ENCODE results near the gene SGCD. TPM values are rescaled to one million over a fixed set of nuclear protein-coding genes. Genes with fewer than 3 reads are reported as not detected.

Gene SGCD
- total RNA-seq, 2 experiments from 2014 or later, result not detected

DNA sequence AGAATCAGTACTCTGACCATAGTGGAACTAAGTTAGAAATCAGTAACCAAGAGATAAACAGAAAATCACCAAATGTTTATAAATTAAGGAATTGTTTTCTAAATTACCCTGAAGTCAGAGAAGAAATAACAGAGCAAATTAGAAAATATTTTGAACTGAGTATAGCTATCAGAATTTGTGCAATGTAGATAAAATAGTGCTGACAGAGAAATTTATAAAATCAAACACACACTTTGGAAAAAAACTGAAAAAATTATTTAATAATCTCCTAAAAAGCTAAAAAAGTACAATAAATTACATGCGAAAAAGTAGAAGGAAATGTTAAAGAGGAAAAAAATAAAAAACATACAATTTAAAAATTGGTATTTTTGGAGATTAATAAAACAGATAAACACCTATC, 486.0 kb downstream of the SGCD start:
- H3K4me2 ChIP-seq (ENCODE audit: low read length), result no peak overlapping the region
- H3K79me2 ChIP-seq (ENCODE audit: insufficient read depth, low read depth, low read length), result no peaks in the 10 kb centered on the region
- intact Hi-C loops (cut with micrococcal nuclease; ENCODE audit: unreplicated experiment), result no loop called here
- DNase-seq (ENCODE audit: low spot score), result no peak
- ChIA-PET POLR2A (interaction anchor here (0.5 kb wide), 1 partner anchor 304 kb away, joined by 3 read pairs; no protein-coding TSS in a partner anchor), CTCF (ENCODE audit: unreplicated experiment) (no interaction called here)
- no peaks in the 10 kb centered on the region for H4K20me1 ChIP-seq (ENCODE audit: insufficient read depth, low read length)
- no peak overlapping the region for H2AFZ ChIP-seq (ENCODE audit: low read length)
- no peak for TF ChIP-seq EZH2phosphoT487 (IDR thresholded peaks at IDR 0.05; ENCODE audit: borderline replicate concordance, low read depth, low read length)
- TF ChIP-seq, protein P1, sequence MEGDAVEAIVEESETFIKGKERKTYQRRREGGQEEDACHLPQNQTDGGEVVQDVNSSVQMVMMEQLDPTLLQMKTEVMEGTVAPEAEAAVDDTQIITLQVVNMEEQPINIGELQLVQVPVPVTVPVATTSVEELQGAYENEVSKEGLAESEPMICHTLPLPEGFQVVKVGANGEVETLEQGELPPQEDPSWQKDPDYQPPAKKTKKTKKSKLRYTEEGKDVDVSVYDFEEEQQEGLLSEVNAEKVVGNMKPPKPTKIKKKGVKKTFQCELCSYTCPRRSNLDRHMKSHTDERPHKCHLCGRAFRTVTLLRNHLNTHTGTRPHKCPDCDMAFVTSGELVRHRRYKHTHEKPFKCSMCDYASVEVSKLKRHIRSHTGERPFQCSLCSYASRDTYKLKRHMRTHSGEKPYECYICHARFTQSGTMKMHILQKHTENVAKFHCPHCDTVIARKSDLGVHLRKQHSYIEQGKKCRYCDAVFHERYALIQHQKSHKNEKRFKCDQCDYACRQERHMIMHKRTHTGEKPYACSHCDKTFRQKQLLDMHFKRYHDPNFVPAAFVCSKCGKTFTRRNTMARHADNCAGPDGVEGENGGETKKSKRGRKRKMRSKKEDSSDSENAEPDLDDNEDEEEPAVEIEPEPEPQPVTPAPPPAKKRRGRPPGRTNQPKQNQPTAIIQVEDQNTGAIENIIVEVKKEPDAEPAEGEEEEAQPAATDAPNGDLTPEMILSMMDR (conservative IDR thresholded peaks at IDR 0.05; ENCODE audit: low read length), result no peak
- BruUV-seq (replicated peaks), result no TSS peak
- no peaks in the 10 kb centered on the region for H3K9me3 ChIP-seq (ENCODE audit: low read length)
- no peaks in the 10 kb centered on the region for H3K9me2 ChIP-seq (ENCODE audit: insufficient read depth, low read length)
- H3K4me3 ChIP-seq (ENCODE audit: low read depth, low read length, poor library complexity, severe bottlenecking), result no peak overlapping the region
- H3K4me1 ChIP-seq (ENCODE audit: insufficient read depth, low read length, poor library complexity, severe bottlenecking), result peaks cover 11% of the 10 kb centered on the region
- no peaks in the 10 kb centered on the region; the same call in 1 of the 2 replicates for H3K36me3 ChIP-seq (ENCODE audit: insufficient read depth, low read length)
- no peak overlapping the region for H3K27ac ChIP-seq (ENCODE audit: low read depth, low read length, poor library complexity, severe bottlenecking)

DNA sequence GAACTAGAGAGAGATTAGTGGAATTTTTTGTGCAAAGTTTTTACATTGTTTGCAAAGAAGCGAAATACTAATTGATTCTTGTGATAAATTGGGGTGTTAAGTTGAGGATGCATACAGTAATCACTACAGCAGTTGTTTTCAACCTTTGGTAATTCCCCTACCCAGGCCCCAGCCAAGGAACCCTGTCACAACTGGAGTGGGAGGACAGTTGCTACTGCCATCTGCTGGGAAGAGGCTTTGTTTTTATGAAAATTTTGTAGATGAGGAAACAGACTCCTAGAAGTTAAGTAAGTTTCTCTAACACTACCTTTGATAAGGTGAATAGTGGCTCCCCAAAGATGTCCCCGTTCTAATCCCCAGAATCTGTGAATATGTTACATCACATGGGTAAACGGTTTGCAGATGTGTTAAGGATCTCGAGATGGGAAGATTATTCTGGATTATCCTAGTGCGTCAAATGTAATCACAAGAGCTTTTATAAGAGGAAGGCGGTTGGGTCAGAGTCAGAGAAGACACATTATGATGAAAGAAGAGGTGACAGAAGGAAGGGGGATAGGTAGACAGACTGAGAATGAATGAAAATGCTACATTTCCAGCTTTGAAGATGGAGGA, 489.1 kb downstream of the SGCD start:
- no peak for TF ChIP-seq EZH2phosphoT487 (IDR thresholded peaks at IDR 0.05; ENCODE audit: borderline replicate concordance, low read depth, low read length)
- TF ChIP-seq, protein P1 (conservative IDR thresholded peaks at IDR 0.05; ENCODE audit: low read length), result peak; percentile 88
- Histone ChIP-seq H3K36me3 (ENCODE audit: insufficient read depth, low read length) (no peaks in the 10 kb centered on the region; the same call in 1 of the 2 replicates), H3K79me2 (ENCODE audit: insufficient read depth, low read depth, low read length) (no peaks in the 10 kb centered on the region), H3K4me2 (ENCODE audit: low read length) (no peak overlapping the region), H3K27ac (ENCODE audit: low read depth, low read length, poor library complexity, severe bottlenecking) (no peak overlapping the region), H2AFZ (ENCODE audit: low read length) (peak overlapping the region; percentile 24; the same call in 1 of the 2 replicates), H4K20me1 (ENCODE audit: insufficient read depth, low read length) (no peaks in the 10 kb centered on the region), H3K9me2 (ENCODE audit: insufficient read depth, low read length) (no peaks in the 10 kb centered on the region), H3K4me3 (ENCODE audit: low read depth, low read length, poor library complexity, severe bottlenecking) (no peak overlapping the region), H3K9me3 (ENCODE audit: low read length) (no peaks in the 10 kb centered on the region), H3K4me1 (ENCODE audit: insufficient read depth, low read length, poor library complexity, severe bottlenecking) (peaks cover 36% of the 10 kb centered on the region)
- intact Hi-C loops (cut with micrococcal nuclease; ENCODE audit: unreplicated experiment), result loop anchor here (5.0 kb wide), 1 partner anchor 99 kb away; no protein-coding TSS in a partner anchor
- ChIA-PET POLR2A (interaction anchor here (0.6 to 2.5 kb wide), 3 partner anchors 10 to 237 kb away, joined by 3 to 6 read pairs (median 5); no protein-coding TSS in a partner anchor), CTCF (ENCODE audit: unreplicated experiment) (no interaction called here)
- no TSS peak for BruUV-seq (replicated peaks)
- DNase-seq (ENCODE audit: low spot score), result peak; percentile 61

Small RNA genes lying within 50 kb of the gene (small RNA-seq; reads per million reads assigned to genes)
- gene AC027308.1, result not detected
- gene RNU6-556P, result not detected

Data from OCI-LY7 (cell line).